Epithelial cell of proximal tubule (primary cell): Measurements from ENCODE around the gene FYB1. TPM values are rescaled to one million over a fixed set of nuclear protein-coding genes. Genes with fewer than 3 reads are reported as not detected.

ENCODE experiments used
- DNase-seq: peaks from one replicate; pipeline ENCODE4 v3.0.0-alpha.2; 2011; ENCODE audit warnings: low read depth
- H3K4me3 ChIP-seq: 2 replicates; pipeline ENCODE4 v1.5.1; 2011; ENCODE audit warnings: low read depth, mild to moderate bottlenecking, low read length
- CTCF ChIP-seq: conservative IDR thresholded peaks from 2 replicates; pipeline ENCODE4 v1.5.1; 2012; ENCODE audit warnings: low read depth, mild to moderate bottlenecking, low read length
- total RNA-seq: library from RNA; depleted of rRNA; stranded (reverse); fragments of >200 nt; gene quantifications from 2 replicates; pipeline ENCODE4 v1.2.3, GENCODE V29; 2015

Gene FYB1
- total RNA-seq, 1 donor from 2014 or later = not detected

- no peak overlapping the region for H3K4me3 ChIP-seq
- no peak for DNase-seq
- no peak for TF ChIP-seq CTCF
These were observed 157.3 kb downstream of the FYB1 start for GRCh38 chr5:39062104-39062503.

GRCh38 chr5:39059064-39059463 is 160.3 kb downstream of the FYB1 start:
- no peak for DNase-seq
- TF ChIP-seq CTCF = no peak
- no peak overlapping the region for H3K4me3 ChIP-seq

GRCh38 chr5:39058178-39058921 is 161.0 kb downstream of the FYB1 start:
- peak overlapping the region; percentile 26 for H3K4me3 ChIP-seq
- DNase-seq = no peak
- TF ChIP-seq CTCF = no peak

GRCh38 chr5:39057734-39058133 is 161.6 kb downstream of the FYB1 start:
- TF ChIP-seq CTCF = no peak
- no peak for DNase-seq
- peak overlapping the region; percentile 26 for H3K4me3 ChIP-seq

GRCh38 chr5:39055768-39056398 is 163.5 kb downstream of the FYB1 start:
- no peak overlapping the region for H3K4me3 ChIP-seq
- no peak for TF ChIP-seq CTCF
- DNase-seq = no peak

Other genes starting within 250 kb of the FYB1 start
- 10.1 and 13.8 TPM in 2 replicates for gene RICTOR, start 145.2 kb downstream of the FYB1 start, total RNA-seq
- gene C9, start 144.9 kb upstream of the FYB1 start, total RNA-seq = not detected in 2 replicates
- gene DAB2, start 205.4 kb upstream of the FYB1 start, total RNA-seq = 13.2 and 16.6 TPM in 2 replicates